Stromal cell of bone marrow (primary cell): ENCODE measurements around the gene COG6.

ENCODE experiments used
- DNase-seq: peaks from one replicate; pipeline ENCODE4 v3.0.0-alpha.2; 2012; ENCODE audit warnings: low read depth

COG6 gene

DNA sequence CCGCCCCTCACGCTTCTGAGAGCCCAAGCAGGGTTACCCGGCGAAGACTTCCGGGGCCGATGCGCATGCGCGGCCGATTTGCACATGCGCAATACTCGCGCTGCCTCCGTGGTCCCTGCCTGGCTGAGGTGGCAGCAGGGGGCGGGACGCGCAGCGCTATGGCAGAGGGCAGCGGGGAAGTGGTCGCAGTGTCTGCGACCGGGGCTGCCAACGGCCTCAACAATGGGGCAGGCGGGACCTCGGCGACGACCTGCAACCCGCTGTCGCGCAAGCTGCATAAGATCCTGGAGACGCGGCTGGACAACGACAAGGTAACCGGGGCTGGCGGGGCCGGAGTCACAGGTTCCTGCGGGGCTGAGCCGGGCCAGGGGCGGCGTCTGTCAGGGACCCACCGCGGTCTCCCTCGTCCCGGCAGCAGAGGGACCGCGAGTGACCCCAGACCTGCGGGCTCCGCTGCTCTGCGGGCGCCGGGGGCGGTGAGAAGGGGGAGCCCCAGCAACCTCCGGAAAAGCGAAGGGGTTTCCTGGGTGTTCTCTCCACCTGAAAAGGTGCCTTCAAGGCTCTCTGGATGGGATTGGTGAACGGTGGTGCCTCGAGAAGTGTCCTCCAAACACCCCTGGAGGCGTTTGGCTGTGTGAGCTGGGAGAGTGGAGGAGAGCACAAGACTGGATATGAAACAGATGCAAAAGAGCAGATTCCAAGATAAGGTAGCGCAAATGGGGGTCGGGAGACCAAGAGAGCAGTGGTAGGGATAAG lies at the start of gene COG6:
Gene COG6 (plus strand): TSS at position 94 of the 756 bp plus-strand sequence. CDS start 65 bp downstream, at position 159.
- DNase-seq, result peak; percentile 53

DNA sequence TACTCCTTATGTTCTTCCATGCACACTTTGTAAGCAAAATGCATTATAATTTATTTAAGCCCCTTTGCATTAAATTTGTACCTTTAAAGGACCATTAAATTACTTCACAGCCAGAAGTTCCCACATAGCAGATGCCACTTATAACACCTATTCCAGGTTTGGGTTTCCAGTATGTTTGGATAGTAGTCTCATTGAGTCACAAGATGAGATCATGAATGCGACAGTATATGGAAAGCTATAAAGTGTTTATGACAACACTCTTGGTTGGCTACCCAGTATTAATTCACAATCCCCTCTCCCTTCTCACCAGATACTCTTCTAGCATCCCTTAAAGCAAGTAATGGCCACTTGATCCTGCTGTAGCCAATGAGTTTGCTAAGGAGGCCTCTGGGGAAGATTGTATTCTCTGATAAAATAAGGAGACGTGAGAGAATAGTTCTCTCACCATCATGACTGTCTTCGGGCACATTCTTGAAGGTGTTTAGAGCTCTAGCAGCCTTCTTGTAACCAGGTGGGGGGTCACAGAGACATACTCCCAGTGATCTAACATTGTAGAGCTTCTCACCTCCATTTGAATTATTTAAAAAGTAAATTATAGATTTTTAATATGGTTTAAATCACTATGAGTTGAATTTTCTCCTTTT lies 49.7 kb upstream of the COG6 start:
- no peak for DNase-seq

DNA sequence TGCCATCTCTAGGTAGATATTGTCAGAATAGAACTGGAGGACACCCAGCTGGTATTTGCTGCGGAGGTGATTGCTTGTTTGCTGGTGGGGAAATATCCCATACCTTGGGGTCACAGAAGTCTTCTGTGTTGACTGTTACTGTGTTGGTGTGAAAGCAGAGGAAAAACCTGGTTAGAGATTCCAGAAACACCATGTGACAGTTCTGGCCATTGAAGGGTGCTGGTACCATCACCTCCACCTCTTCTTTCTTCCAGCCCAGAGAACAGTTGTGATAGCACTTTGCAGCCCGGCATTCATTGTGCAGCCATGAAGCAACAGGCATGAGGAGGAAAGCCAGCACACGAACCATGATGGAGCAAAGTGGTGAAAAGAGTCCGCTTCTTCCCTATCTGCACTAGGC lies 47.6 kb upstream of the COG6 start:
- no peak for DNase-seq

DNA sequence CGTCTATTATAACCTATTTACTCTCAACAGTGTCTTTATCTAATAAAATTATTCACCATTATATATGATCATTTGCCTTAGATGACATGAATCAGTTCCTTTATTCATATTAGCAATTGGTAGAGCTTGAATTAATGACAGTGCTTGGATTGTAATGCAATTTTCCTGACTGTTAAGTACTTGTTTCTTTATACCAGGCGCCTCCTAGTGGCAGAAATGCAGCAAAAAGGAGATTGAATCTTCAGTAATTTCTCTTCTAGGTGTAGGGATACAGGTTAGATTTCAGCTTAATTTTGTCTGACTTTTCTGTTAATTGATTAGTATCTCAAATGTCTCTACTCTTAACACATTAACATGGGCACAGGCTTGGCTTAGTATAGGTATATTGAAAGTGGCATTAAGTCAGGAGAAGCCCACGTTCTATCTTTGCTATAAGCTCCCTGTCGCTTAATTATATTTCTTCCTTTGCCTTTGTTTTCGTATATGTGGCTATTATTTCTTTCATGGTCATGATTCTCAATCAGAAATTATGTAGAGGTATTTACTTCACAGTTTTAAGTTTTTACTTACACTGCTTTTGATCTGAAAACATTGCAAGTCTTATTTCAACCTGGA lies 43.3 kb upstream of the COG6 start:
- no peak for DNase-seq

DNA sequence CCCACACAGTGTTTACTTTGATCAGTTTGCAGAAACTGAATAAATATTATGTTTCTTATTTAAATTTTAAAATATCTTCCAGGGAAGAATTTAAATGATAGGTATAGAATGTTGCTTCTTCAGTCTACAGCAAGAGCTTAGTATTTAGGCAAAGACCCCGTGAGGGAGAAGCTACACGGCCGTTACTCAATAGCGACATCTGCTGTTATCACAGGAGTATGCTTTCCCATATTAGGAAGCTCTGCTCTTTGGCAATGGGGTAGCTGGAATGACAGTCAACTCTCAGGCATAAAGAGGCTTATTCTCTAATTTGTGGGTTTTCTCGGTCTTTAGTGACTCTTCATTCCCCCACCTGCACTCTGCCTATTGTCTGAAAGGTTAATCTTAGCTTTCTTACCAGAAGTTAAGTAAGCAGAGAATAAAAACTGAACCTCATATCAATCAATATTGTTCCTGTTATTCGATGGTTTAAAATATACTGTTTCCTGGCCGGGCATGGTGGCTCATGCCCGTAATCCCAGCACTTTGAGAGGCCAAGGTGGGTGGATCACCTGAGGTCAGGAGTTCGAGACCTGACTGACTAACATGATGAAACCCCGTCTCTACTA lies 39.3 kb upstream of the COG6 start:
- peak; percentile 41 for DNase-seq

GRCh38 chr13:39618561-39618960 lies 36.9 kb upstream of the COG6 start:
- DNase-seq, result no peak

GRCh38 chr13:39623466-39623865 lies 32.0 kb upstream of the COG6 start:
- DNase-seq, result no peak

- DNase-seq, result no peak
These were observed 24.2 kb upstream of the COG6 start for GRCh38 chr13:39631307-39631706.

GRCh38 chr13:39632994-39633393 lies 22.5 kb upstream of the COG6 start:
- no peak for DNase-seq

GRCh38 chr13:39635564-39635963 lies 19.9 kb upstream of the COG6 start:
- DNase-seq, result no peak

GRCh38 chr13:39637890-39638289 lies 17.6 kb upstream of the COG6 start:
- no peak for DNase-seq

DNA sequence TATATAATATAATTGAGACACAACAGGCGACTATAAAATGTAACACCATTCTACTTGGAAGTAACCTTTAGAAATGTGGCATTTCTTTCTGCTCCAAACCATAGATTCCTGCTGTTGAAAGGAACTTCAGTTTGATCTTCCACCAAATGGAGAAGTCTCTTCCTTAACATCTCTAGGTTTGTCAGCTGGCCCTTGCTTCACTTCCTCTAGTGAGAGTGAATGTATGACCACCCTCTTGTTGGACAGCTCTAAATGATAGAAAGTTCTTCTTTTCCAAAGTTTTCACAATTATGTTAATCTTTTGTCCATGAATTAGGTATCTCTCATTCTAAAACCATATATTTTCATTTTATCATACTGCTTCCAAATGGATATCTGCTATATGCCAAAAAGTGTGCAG lies 13.8 kb upstream of the COG6 start:
- no peak for DNase-seq

DNA sequence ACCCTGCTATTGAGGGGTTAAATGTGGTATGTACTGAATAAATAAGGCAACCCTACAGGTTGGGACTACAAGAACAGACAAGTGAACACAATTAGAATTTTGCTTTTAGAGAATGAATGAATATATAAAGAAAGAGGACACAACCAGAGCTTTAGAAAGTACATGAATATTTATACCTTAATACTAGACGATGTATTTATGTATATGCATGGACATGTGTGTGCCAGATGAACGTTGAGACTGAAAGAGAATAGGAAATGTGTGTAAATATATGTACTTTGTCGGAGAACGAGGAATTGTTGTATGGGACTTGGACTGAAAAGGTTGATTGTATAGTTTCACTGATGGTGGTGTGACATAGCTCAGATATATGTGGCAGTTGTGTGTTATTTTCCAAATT lies 9.3 kb upstream of the COG6 start:
- DNase-seq, result no peak

- no peak for DNase-seq
These were observed 357 bp upstream of the COG6 start for GRCh38 chr13:39655041-39655568.

GRCh38 chr13:39656325-39656677 lies 839 bp downstream of the COG6 start:
- DNase-seq, result no peak

- no peak for DNase-seq
These were observed 8.0 kb downstream of the COG6 start for GRCh38 chr13:39663508-39663907.

DNA sequence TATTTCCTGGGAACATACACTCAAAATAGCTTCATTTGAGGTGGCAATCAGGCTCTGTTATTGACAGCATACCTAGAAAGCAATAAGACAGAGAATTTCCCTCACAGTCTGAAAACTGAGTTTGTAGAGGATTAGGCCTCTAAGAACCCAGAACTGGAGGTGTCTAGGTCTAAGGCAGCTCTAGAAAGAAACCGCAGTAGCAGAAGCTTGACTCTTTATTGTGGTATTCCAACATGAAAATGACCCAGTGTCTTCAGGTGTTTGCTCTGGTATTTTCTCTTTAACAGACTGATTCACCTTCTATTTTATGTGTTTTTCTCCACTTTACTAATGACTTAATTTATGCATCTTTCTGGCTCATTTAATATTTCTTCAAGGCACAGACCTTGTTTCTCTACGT lies 8.5 kb downstream of the COG6 start:
- DNase-seq, result no peak

- DNase-seq, result no peak
These were observed 10.3 kb downstream of the COG6 start for GRCh38 chr13:39665763-39666162.

DNA sequence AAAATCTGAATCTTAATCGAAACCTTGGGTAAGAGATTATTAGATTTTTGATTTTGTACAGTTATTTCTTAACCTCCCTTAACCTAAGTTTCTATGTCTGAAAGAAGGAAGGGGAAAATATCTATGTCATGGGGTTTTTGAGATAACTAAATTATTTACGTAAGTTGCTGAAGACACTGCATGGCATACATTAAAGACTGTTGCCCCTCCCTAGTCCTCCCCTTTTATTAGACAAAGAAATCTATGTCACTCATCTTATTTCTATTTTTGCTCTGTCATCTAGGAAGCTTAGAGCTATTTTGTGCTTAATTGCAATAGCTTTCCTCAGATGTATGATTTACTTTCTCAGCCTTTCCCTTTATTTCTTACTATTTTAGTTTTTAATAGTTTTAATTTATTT lies 15.0 kb downstream of the COG6 start:
- DNase-seq, result no peak

DNA sequence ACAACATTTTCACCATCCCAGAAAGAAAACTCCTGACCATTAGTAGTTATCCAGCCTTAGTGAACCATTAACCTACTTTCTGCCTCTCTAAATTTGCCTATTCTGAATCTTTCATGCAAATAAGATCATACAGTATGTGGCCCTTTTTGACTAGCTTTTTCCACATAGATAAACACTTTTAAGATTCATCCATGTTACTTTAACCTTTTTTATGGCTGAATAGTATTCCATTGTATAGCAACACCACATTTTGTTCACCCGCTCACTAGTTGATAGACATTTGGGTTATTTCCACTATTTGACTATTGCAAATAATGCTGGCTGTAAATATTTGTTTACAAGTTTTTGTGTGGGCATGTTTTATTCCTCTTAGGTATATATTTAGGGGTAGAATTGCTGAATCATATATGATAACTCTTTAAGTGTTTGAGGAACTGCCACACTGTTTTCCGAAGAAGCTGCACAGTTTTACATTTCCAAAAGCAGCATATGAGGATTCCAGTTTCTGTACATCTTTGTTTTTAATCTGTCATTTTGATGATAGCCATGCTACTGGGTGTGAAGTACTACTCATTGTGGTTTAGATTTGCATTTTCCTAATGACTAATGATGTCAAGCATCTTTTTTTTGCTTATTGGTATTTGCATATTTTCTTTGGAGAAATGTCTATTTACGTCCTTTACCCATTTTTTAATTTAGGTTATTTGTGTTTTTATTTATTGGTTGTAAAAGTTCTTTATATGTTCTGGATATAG lies 17.1 kb downstream of the COG6 start:
- no peak for DNase-seq

GRCh38 chr13:39675904-39676303 lies 20.4 kb downstream of the COG6 start:
- DNase-seq, result no peak

- no peak for DNase-seq
These were observed 20.9 kb downstream of the COG6 start for GRCh38 chr13:39676315-39676876.
